ENCODE data around the gene HADHA.

Gene HADHA

DNA sequence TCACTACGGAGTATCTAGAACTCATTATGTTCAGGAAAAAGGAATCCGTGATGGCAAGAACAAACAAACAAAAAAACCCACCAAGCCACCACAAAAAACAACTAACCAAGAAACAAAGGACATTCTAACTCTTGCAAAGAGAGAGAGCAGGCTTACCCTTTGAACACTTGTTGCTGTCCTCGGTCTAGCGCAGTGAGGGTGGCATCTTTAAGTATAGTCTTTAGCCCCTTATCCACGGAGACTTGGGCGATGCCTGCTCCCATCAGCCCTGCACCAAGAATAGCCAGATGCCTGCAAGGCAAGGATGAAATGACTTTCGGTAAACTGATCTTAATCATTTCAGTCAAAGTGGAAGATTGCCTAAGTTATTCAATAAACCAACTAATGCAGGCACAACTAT lies 40.5 kb downstream of the HADHA start:
- no peak overlapping the region for H3K4me3 ChIP-seq (ENCODE audit: low read depth, low read length)
- TF ChIP-seq, protein P1, sequence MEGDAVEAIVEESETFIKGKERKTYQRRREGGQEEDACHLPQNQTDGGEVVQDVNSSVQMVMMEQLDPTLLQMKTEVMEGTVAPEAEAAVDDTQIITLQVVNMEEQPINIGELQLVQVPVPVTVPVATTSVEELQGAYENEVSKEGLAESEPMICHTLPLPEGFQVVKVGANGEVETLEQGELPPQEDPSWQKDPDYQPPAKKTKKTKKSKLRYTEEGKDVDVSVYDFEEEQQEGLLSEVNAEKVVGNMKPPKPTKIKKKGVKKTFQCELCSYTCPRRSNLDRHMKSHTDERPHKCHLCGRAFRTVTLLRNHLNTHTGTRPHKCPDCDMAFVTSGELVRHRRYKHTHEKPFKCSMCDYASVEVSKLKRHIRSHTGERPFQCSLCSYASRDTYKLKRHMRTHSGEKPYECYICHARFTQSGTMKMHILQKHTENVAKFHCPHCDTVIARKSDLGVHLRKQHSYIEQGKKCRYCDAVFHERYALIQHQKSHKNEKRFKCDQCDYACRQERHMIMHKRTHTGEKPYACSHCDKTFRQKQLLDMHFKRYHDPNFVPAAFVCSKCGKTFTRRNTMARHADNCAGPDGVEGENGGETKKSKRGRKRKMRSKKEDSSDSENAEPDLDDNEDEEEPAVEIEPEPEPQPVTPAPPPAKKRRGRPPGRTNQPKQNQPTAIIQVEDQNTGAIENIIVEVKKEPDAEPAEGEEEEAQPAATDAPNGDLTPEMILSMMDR (IDR thresholded peaks at IDR 0.05; ENCODE audit: low read depth, low read length) = no peak

DNA sequence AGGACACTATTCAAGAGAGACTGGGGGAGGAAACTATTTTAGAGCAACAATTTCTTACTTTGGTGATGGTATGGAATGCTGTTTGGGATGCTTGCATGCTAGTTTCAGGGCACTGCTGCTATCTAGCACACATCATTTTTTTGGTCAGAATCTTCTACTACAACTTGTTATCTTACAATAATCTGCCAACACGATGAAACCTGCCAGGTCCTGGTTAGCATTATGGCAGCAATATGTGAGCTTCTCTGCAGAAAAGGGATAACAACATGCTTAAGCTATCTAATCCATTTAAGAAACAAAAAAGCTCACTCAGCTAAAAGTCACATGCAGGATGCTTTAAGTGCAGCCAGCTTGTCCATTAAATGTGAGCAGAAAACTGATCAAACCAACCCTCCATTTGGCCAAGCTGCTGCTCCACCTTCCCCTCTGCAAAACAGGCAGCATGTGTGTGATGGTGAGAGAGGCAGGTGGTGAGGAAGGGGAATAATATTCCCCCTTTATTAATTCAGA lies 41.4 kb downstream of the HADHA start:
- no peak overlapping the region for H3K4me3 ChIP-seq (ENCODE audit: low read depth, low read length)
- TF ChIP-seq, protein P1 (IDR thresholded peaks at IDR 0.05; ENCODE audit: low read depth, low read length) = no peak

DNA sequence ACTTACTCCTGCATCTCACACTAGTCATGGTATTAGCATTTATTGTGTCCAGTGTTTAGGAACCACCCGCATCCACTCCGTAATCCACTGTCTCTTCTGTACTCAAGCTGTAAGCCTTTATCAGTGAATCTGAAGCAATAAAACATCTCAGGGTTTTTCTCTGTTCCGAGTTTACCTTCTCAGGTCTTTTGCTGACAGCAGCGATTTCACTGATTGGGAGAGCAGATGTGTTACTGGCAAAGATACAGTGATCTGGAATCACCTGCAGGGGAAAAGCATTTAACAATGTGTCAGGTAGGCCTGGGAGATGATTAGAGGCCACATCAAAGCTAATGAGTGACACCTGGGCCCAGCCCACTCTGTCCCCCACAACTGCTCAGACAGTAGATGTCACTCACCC lies 46.9 kb downstream of the HADHA start:
- no peak overlapping the region for H3K4me3 ChIP-seq (ENCODE audit: low read depth, low read length)
- TF ChIP-seq, protein P1 (IDR thresholded peaks at IDR 0.05; ENCODE audit: low read depth, low read length) = no peak

DNA sequence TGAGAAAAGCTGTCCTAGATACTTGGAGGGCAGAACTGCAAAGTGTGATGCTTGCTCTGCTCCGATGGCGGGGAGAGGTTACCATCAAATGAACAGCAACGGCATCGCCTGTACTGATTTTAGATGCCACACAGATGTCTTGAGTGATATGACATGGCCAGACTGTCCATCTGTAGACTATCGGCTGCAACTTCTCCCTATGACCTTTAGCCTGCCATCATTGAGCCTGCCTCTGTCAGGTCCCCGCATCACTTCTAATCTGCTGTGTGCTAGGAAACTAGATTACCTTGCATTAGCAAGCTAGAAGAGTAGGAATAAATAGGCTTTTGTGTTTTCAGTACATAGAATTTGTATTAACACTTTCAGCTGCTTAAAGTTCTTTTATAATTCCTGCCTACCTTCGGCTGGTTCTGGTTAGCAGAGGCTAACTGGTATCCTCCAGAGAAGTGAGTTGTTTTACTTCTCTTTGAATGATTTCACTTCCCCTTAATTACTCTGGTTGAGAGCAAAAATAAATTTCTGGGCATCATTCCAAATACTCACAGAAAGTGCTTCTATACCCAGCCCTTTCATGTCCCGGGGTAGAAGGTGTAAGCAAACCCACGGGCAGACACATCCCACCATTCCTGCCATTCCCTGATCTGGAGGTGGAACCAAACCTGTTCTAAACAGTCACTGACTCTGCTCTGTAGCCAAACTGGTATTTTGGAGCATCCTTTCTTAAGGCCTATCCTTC lies 47.6 kb downstream of the HADHA start:
- TF ChIP-seq, protein P1 (IDR thresholded peaks at IDR 0.05; ENCODE audit: low read depth, low read length) = no peak
- H3K4me3 ChIP-seq (ENCODE audit: low read depth, low read length) = no peak overlapping the region

DNA sequence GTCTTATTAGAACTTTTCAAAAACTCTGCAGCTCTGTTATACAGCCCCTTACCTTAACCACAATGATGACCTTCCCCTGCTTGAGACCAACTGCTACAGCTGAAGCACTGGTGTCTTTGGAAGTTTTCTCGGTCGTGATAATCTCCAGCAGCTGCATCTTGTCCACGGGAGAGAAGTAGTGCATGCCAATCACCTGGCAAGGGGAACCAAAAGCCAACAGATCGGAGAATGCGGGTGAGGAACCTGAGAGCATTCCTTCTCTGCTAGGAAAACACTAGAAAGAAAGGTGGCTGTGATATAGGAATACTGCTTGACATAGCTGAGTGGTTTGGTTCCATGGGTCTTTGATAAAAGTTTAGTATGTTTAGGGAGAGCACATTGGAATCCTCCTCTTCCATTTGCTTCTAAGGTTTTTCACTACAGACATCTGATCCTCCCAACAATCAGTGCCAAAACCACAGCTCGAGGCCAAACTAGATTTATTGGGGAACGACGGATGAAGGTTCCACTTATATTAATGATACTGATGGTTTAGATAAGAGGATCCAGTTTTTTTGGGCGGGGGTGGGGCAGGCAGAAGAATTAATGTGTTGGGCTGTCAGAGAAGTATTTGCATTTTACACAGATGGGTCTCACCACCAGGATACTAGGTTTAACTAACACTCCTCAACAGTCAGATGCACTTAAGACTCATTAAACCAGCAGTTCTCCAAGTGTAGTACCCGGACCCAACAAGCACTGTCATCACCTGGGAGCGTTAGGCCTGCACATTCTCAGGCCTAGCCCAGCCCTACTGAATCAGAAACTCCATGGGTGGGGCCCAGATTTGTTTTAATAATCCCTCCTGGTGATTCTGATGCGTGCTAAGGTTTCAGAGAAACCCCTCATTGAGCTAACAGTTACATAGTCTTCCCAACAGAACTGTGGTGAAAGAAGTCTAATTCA lies 49.1 kb downstream of the HADHA start:
- H3K4me3 ChIP-seq (ENCODE audit: low read depth, low read length) = no peak overlapping the region
- TF ChIP-seq, protein P1 (IDR thresholded peaks at IDR 0.05; ENCODE audit: low read depth, low read length) = no peak

DNA sequence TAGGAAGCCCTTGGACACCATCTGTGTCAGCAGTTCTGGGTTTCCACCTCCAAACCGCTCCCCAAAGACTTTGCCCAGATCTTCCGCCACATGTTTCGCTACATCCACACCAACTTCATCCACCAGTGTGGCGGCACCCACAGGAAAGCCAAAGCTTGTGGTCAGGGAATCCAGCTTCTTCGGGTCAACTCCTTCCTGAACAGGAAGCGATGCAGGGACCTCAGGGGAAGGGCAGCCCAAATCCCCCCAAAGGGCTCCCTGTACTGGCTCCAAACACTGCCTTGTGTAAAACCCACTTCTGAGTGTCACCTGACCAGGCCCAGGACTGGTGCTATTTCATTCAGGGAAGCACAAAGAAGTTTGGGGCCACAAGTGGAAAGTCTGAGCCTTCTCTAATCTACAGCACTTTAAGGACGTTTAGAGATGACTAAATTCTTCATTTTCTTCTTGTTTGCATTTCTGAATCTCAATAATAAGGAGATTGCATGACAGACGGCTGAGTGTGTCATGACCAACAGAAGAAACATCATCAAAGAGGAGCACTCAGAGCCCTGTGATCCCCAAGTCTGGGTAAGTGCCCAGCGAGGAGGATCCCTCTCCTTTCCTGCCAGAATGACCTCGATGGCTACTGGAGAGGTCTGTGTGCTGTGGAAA lies 50.7 kb downstream of the HADHA start:
- H3K4me3 ChIP-seq (ENCODE audit: low read depth, low read length) = no peak overlapping the region
- TF ChIP-seq, protein P1 (IDR thresholded peaks at IDR 0.05; ENCODE audit: low read depth, low read length) = no peak

Measured in WI38 (cell line).